SK-N-SH (cell line): ENCODE data around the gene SCN1B. TPM values are rescaled to one million over a fixed set of nuclear protein-coding genes. Genes with fewer than 3 reads are reported as not detected.

Experiments used
- CTCF ChIA-PET: fragments of 300-600, 350-600 bp; formaldehyde crosslinking; extraction: SDS; loops from one replicate; lab custom pipeline; 2021; lab: Yijun Ruan, JAX
- POLR2A ChIA-PET: fragments of 350-600 bp; sonication (Branson Sonifier 250); formaldehyde crosslinking; extraction: SDS; loops from one replicate; lab custom pipeline; 2020; ENCODE audit warnings: antibody characterized with exemption, inconsistent platforms; lab: Yijun Ruan, JAX
- DNase-seq: peaks from one replicate; pipeline ENCODE4 v3.0.0; 2012
- H2AFZ ChIP-seq: fragments of 200-600 bp; sonication (generic); 2 replicates; pipeline ENCODE4 v1.8.1; 2016; ENCODE audit warnings: antibody characterized with exemption, mild to moderate bottlenecking, low read depth
- H3F3A ChIP-seq: fragments of 200-600 bp; sonication (generic); replicated peaks from 2 replicates; pipeline ENCODE3; 2016; ENCODE audit warnings: antibody characterized with exemption, mild to moderate bottlenecking; ENCODE audit not compliant: insufficient read depth
- H3K27ac ChIP-seq, 2 experiments: fragments of 200-500 bp in 1 of 2; fragments of 200-600 bp in 1 of 2; sonication (Bioruptor generic) in 1 of 2; sonication (generic), shearing (Covaris generic) in 1 of 2; 2 replicates each; pipeline versions ENCODE4 v1.5.1 to v1.6.1; 2014 to 2016; ENCODE audit warnings: low read depth in 2 of 2, inconsistent platforms in 1 of 2, low read length in 1 of 2, mild to moderate bottlenecking in 1 of 2, mixed read lengths in 1 of 2
- H3K27me3 ChIP-seq: fragments of 200-600 bp; sonication (generic), shearing (Covaris generic); 2 replicates; pipeline ENCODE4 v1.6.1; 2016; ENCODE audit warnings: mixed run types; ENCODE audit not compliant: insufficient read depth
- H3K36me3 ChIP-seq, 2 experiments: fragments of 200-500 bp in 1 of 2; fragments of 200-600 bp in 1 of 2; sonication (Bioruptor generic) in 1 of 2; sonication (generic) in 1 of 2; replicated peaks in 1 of 2; 2 replicates each; pipeline versions ENCODE3 to v1.5.1; 2014 to 2016; ENCODE audit warnings: low read length in 1 of 2, mild to moderate bottlenecking in 1 of 2; ENCODE audit not compliant: insufficient read depth in 2 of 2, control insufficient read depth in 1 of 2
- H3K4me1 ChIP-seq, 2 experiments: fragments of 200-500 bp in 1 of 2; fragments of 200-600 bp in 1 of 2; sonication (Bioruptor generic) in 1 of 2; sonication (generic), shearing (Covaris generic) in 1 of 2; 2 replicates each; pipeline versions ENCODE4 v1.5.1 to v1.6.1; 2014 to 2016; ENCODE audit warnings: low read depth in 1 of 2, low read length in 1 of 2, mixed run types in 1 of 2; ENCODE audit not compliant: insufficient read depth in 2 of 2, control insufficient read depth in 1 of 2
- H3K4me2 ChIP-seq: fragments of 200-600 bp; sonication (generic), shearing (Covaris generic); 2 replicates; pipeline ENCODE4 v1.6.1; 2017; ENCODE audit warnings: mixed run types
- H3K4me3 ChIP-seq, 2 experiments: fragments of 200-500 bp in 1 of 2; fragments of 200-600 bp in 1 of 2; sonication (Bioruptor generic) in 1 of 2; sonication (generic), shearing (Covaris generic) in 1 of 2; 2 replicates each; pipeline versions ENCODE4 v1.5.1 to v1.8.1; 2014 to 2016; ENCODE audit warnings: low read depth in 2 of 2, inconsistent platforms in 1 of 2, low read length in 1 of 2, mild to moderate bottlenecking in 1 of 2, mixed read lengths in 1 of 2, moderate library complexity in 1 of 2
- H3K79me2 ChIP-seq: fragments of 200-600 bp; sonication (generic); 2 replicates; pipeline ENCODE4 v1.8.1; 2017; ENCODE audit warnings: mild to moderate bottlenecking; ENCODE audit not compliant: insufficient read depth
- H3K9ac ChIP-seq: fragments of 200-600 bp; sonication (generic); 2 replicates; pipeline ENCODE4 v1.6.1; 2017; ENCODE audit warnings: mixed run types
- H3K9me2 ChIP-seq: fragments of 200-600 bp; sonication (generic); 2 replicates; pipeline ENCODE4 v1.6.1; 2017; ENCODE audit warnings: mixed run types
- H3K9me3 ChIP-seq: fragments of 200-600 bp; sonication (generic); 2 replicates; pipeline ENCODE4 v1.6.1; 2017; ENCODE audit warnings: mixed run types, mild to moderate bottlenecking, moderate library complexity
- H4K20me1 ChIP-seq: fragments of 200-600 bp; sonication (generic); 2 replicates; pipeline ENCODE4 v1.6.1; 2017; ENCODE audit warnings: mild to moderate bottlenecking, mixed run types; ENCODE audit not compliant: insufficient read depth
- CTCF ChIP-seq: fragments of 200-600 bp; sonication (generic); IDR thresholded peaks from 2 replicates; pipeline ENCODE4 v1.6.1; 2017; ENCODE audit warnings: antibody characterized with exemption, mild to moderate bottlenecking, moderate library complexity
- EZH2phosphoT487 ChIP-seq: fragments of 200-600 bp; sonication (generic); IDR thresholded peaks from 2 replicates; pipeline ENCODE4 v1.6.1; 2017; ENCODE audit warnings: low read depth, mixed run types, mild to moderate bottlenecking, antibody characterized with exemption, moderate library complexity, borderline replicate concordance
- FOXM1 ChIP-seq: IDR thresholded peaks from 2 replicates; pipeline ENCODE4 v1.4.0; 2012; ENCODE audit warnings: low read depth, mild to moderate bottlenecking
- GABPA ChIP-seq: IDR thresholded peaks from 2 replicates; pipeline ENCODE4 v1.4.0; 2012; ENCODE audit warnings: low read depth, mild to moderate bottlenecking
- MEF2A ChIP-seq: IDR thresholded peaks from 2 replicates; pipeline ENCODE4 v1.4.0; 2012; ENCODE audit warnings: low read depth, borderline replicate concordance
- MXI1 ChIP-seq: IDR thresholded peaks from 2 replicates; pipeline ENCODE4 v1.6.1; 2012; ENCODE audit warnings: mild to moderate bottlenecking, low read depth, low read length, improper control_type of control experiment
- NFIC ChIP-seq: IDR thresholded peaks from 2 replicates; pipeline ENCODE4 v1.4.0; 2012; ENCODE audit warnings: borderline replicate concordance
- RXRA ChIP-seq: IDR thresholded peaks from 2 replicates; pipeline ENCODE4 v1.4.0; 2012; ENCODE audit warnings: low read depth, mild to moderate bottlenecking, borderline replicate concordance
- TAF1 ChIP-seq: IDR thresholded peaks from 2 replicates; pipeline ENCODE4 v1.6.1; 2012; ENCODE audit warnings: low read depth, mild to moderate bottlenecking, low read length, moderate library complexity, borderline replicate concordance
- TEAD4 ChIP-seq: IDR thresholded peaks from 2 replicates; pipeline ENCODE4 v1.4.0; 2012; ENCODE audit warnings: mild to moderate bottlenecking, borderline replicate concordance; ENCODE audit not compliant: insufficient read depth
- WGBS: methylation state at CpG from one replicate; pipeline ENCODE4 v1.1.6; 2017; ENCODE audit warnings: low lambda C conversion rate; 5-methylcytosine and 5-hydroxymethylcytosine counted together
- polyA plus RNA-seq, 3 experiments: library from polyadenylated mRNA; depleted of rRNA; stranded (reverse); fragments of >200 nt; gene quantifications; 2 replicates each; pipeline ENCODE4 v1.2.3, GENCODE V29; 2012
- TF ChIP-seq, protein P1 (sequence below): IDR thresholded peaks from 2 replicates; pipeline ENCODE4 v1.6.1; 2012; ENCODE audit warnings: mild to moderate bottlenecking, low read depth, low read length, moderate library complexity
- TF ChIP-seq, protein P2 (sequence below): IDR thresholded peaks from 2 replicates; pipeline ENCODE4; 2012
- TF ChIP-seq, protein P3 (sequence below): IDR thresholded peaks from 2 replicates; pipeline ENCODE4 v1.4.0; 2012; ENCODE audit warnings: low read depth, borderline replicate concordance

Gene SCN1B
- polyA plus RNA-seq, 1 of the 3 experiments (the other 2 are of a cell fraction) = 10.5 TPM

- Histone ChIP-seq H3K4me2 (no peak overlapping the region), H3K27ac (no peak overlapping the region), H3K79me2 (no peaks in the 10 kb centered on the region), H4K20me1 (no peaks in the 10 kb centered on the region), H3K9ac (no peak overlapping the region)
- CTCF ChIA-PET = interaction anchor here (7.5 to 9.9 kb wide), 2 partner anchors 9 to 14 kb away, joined by 51 to 86 read pairs; partner anchors contain the start of gene HPN
- WGBS = 64% methylated on average over 8 of the region's 8 CpGs
- TF ChIP-seq, protein P1, sequence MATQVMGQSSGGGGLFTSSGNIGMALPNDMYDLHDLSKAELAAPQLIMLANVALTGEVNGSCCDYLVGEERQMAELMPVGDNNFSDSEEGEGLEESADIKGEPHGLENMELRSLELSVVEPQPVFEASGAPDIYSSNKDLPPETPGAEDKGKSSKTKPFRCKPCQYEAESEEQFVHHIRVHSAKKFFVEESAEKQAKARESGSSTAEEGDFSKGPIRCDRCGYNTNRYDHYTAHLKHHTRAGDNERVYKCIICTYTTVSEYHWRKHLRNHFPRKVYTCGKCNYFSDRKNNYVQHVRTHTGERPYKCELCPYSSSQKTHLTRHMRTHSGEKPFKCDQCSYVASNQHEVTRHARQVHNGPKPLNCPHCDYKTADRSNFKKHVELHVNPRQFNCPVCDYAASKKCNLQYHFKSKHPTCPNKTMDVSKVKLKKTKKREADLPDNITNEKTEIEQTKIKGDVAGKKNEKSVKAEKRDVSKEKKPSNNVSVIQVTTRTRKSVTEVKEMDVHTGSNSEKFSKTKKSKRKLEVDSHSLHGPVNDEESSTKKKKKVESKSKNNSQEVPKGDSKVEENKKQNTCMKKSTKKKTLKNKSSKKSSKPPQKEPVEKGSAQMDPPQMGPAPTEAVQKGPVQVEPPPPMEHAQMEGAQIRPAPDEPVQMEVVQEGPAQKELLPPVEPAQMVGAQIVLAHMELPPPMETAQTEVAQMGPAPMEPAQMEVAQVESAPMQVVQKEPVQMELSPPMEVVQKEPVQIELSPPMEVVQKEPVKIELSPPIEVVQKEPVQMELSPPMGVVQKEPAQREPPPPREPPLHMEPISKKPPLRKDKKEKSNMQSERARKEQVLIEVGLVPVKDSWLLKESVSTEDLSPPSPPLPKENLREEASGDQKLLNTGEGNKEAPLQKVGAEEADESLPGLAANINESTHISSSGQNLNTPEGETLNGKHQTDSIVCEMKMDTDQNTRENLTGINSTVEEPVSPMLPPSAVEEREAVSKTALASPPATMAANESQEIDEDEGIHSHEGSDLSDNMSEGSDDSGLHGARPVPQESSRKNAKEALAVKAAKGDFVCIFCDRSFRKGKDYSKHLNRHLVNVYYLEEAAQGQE = no peak
- TF ChIP-seq GABPA = no peak
- TF ChIP-seq FOXM1 = no peak
- no peak for TF ChIP-seq MEF2A
- TF ChIP-seq TEAD4 = no peak
- TF ChIP-seq, all 33 proteins: peak for 0
- peaks cover 0 to 8% of the 10 kb centered on the region in 2 experiments; a peak in 1 of 4 replicates for H3K4me1 ChIP-seq
- no peaks in the 10 kb centered on the region for H3K9me2 ChIP-seq
- no peaks in the 10 kb centered on the region for H3K9me3 ChIP-seq
- peaks cover 17% of the 10 kb centered on the region for H3K27me3 ChIP-seq
- no peak overlapping the region for H2AFZ ChIP-seq
- H3F3A ChIP-seq = no peaks in the 10 kb centered on the region
- POLR2A ChIA-PET = no interaction called here
- H3K4me3 ChIP-seq = no peak overlapping the region
- H3K36me3 ChIP-seq = no peaks in the 10 kb centered on the region
- no peak for DNase-seq
Measured at GRCh38 chr19:35052599-35053190, 22.4 kb downstream of the SCN1B start.

DNA sequence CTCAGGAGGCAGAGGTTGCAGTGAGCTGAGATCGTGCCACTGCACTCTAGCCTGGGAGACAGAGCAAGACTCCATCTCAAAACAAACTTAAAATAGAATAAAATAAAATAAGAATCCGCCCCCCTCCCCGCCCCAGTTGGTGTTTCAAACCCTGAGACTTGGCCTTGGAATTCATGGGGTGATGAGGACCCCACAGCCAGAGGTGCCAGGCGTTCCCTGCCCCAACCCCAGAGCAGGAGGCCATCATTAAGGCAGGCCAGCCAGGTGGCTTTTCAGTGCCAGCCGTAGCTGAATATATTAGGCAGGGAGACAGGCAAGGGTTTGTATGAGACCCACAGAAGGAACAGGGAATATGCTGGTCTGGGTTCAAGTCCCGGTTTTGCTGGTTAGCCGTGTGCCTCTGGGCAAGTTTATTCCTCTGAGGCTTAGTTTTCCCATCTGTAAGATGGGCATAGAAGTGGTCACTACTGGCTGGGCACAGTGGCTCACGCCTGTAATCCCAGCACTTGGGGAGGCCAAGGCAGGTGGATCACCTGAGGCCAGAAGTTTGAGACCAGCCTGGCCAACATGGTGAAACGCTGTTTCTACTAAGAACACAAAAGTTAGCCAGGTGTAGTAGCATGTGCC is 23.5 kb downstream of the SCN1B start:
- ChIA-PET CTCF (interaction anchor here (1.2 to 9.9 kb wide), 3 partner anchors 10 to 13 kb away, joined by 4 to 86 read pairs (median 51); partner anchors contain the start of gene HPN), POLR2A (no interaction called here)
- no peaks in the 10 kb centered on the region for H4K20me1 ChIP-seq
- WGBS = 65% methylated on average over 6 of the region's 9 CpGs
- H3K9ac ChIP-seq = no peak overlapping the region
- no peak for DNase-seq
- no peaks in the 10 kb centered on the region for H3K9me3 ChIP-seq
- H3K4me3 ChIP-seq = no peak overlapping the region
- H3K9me2 ChIP-seq = no peaks in the 10 kb centered on the region
- no peak overlapping the region for H2AFZ ChIP-seq
- H3K27me3 ChIP-seq = peaks cover 19% of the 10 kb centered on the region
- H3K36me3 ChIP-seq = no peaks in the 10 kb centered on the region
- no peaks in the 10 kb centered on the region for H3F3A ChIP-seq
- H3K79me2 ChIP-seq = no peaks in the 10 kb centered on the region
- peaks cover 0 to 7% of the 10 kb centered on the region in 2 experiments; a peak in 1 of 4 replicates for H3K4me1 ChIP-seq
- H3K27ac ChIP-seq = no peak overlapping the region
- H3K4me2 ChIP-seq = no peak overlapping the region
- no peak for TF ChIP-seq EZH2phosphoT487
- no peak for TF ChIP-seq MXI1
- no peak for TF ChIP-seq GABPA
- TF ChIP-seq, protein P2, sequence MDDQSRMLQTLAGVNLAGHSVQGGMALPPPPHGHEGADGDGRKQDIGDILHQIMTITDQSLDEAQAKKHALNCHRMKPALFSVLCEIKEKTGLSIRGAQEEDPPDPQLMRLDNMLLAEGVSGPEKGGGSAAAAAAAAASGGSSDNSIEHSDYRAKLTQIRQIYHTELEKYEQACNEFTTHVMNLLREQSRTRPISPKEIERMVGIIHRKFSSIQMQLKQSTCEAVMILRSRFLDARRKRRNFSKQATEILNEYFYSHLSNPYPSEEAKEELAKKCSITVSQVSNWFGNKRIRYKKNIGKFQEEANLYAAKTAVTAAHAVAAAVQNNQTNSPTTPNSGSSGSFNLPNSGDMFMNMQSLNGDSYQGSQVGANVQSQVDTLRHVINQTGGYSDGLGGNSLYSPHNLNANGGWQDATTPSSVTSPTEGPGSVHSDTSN = no peak
- TF ChIP-seq CTCF = no peak
- TF ChIP-seq TEAD4 = no peak
- no peak for TF ChIP-seq RXRA
- TF ChIP-seq NFIC = no peak
- TF ChIP-seq, protein P3, sequence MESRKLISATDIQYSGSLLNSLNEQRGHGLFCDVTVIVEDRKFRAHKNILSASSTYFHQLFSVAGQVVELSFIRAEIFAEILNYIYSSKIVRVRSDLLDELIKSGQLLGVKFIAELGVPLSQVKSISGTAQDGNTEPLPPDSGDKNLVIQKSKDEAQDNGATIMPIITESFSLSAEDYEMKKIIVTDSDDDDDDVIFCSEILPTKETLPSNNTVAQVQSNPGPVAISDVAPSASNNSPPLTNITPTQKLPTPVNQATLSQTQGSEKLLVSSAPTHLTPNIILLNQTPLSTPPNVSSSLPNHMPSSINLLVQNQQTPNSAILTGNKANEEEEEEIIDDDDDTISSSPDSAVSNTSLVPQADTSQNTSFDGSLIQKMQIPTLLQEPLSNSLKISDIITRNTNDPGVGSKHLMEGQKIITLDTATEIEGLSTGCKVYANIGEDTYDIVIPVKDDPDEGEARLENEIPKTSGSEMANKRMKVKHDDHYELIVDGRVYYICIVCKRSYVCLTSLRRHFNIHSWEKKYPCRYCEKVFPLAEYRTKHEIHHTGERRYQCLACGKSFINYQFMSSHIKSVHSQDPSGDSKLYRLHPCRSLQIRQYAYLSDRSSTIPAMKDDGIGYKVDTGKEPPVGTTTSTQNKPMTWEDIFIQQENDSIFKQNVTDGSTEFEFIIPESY = no peak
- no peak for TF ChIP-seq FOXM1
- no peak for TF ChIP-seq TAF1
